ENCODE measurements around the gene USP40.
"Not testable (repeated sequence)": the region's sequence is repeated elsewhere in the genome, so short reads cannot be mapped to it uniquely, and the experiment has no call there.

USP40 gene

DNA sequence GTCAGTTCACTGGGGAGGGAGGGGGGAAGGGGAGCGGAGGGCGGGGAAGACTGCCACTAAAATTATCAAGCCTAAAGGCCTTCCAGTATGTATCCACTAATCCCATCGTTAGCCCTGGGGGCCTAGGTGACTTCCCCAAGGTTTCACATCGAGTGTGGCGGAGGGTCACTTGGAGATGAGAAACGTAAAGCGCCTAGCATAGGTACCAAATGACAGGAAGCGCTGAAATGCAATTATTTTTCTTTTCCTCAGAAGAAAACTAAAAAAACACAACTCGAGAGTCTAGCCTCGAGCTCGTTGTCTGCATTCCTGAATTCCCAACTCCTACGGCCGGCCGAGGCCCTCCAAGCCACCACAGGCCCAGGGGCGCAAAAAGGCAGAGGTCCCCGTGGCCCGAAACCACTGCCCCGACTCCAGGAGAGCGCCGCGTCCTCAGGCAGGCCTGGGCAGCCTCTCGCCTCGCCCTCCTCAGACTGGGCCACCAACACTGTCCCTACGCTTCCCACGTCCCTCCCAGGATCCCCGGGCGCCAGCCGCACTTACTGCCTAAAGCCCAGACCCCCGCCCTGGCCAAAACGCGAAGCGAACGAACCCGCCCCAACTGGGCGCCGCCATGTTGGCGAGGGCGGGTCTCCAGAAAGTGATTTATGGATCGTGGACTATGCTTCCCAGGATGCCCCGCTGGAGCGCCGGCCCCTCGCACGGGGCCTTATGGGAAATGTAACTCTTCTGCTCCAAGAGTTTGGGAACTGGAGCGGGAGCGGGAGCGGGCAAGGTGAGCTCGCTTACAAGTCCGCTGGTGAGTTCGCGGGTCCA is at the start of gene USP40:
TSS of gene USP40 (minus strand) at position 642 of the 816 bp plus-strand sequence. CDS start 1,228 bp downstream, outside the sequence.
- DNase-seq (ENCODE audit: low read depth), result peak; percentile 44

DNA sequence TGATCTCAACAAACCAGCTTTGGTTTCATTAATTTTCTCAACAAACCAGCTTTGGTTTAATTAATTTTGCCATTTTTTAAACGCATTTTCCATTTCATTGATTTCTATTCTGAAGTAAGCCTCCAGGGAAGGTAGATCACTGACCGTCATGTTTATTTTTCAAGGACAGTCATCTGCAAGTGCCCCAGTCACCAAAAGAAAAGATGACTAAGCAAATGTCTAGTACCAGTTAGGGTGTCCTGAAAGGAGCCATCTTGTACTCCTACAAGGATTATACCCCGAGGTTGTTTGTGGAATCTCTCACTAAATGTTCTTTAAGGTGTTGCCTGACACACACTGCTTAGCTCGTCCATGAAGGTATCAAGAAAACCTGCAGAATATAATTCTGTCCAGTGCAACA is 44.7 kb upstream of the USP40 start:
- no peak for DNase-seq (ENCODE audit: low read depth)

DNA sequence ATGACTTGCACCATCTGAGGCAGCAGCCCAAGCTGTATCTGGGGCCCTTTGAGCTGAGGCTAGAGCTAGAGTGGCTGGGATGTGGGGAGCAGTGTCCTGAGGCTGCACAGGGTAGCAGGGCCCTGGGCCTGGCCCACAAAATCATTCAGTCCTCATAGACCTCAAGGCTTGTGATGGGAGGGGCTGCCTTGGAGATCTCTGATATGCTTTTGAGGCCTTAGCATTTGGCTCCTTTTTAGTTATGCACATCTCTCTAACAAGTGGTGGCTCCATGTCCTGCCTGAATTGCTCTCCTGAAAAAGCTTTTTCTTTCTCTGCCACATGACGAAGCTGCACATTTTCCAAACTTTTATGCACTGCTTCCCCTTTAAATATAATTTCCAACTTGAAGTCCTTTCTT is 39.1 kb upstream of the USP40 start:
- no peak for DNase-seq (ENCODE audit: low read depth)

GRCh38 chr2:233604826-233605225 is 38.2 kb upstream of the USP40 start:
- DNase-seq (ENCODE audit: low read depth), result no peak

GRCh38 chr2:233603520-233603919 is 36.9 kb upstream of the USP40 start:
- no peak for DNase-seq (ENCODE audit: low read depth)

GRCh38 chr2:233602076-233602475 is 35.5 kb upstream of the USP40 start:
- DNase-seq (ENCODE audit: low read depth), result no peak

DNA sequence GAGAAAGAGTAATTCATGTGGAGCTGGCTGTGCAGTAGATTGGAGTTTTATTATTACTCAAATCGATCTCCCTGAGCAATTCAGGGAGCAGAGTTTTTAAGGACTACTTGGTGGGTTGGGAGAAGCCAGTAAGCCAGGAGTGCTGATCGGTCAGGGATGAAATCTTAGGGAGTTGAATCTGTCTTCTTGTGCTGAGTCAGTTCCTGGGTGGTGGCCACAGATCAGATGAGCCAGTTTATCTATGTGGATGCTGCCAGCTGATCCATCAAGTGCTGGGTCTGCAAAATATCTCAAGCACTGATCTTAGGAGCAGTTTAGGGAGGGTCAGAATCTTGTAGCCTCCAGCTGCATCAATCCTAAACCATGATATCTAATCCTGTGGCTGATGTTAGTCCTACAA is 33.8 kb upstream of the USP40 start:
- DNase-seq (ENCODE audit: low read depth), result no peak

DNA sequence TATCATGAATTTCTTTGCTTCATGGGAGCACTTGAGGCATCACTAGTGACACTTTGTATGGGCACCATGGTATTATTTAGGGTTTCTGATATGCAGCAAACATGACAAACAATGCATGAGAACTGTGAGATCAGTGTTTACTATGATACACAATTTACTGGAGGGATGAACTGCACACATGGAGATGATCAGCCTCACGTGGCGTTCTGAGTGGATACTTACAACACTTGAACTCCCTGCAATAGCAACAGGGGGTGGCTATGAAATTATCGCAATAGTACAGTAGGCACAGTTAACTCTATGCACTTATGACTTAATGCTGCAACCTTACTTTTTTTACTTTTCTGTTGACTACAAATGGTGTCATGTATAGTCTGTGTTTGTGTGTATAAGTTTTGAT is 32.4 kb upstream of the USP40 start:
- no peak for DNase-seq (ENCODE audit: low read depth)

- no peak for DNase-seq (ENCODE audit: low read depth)
Observed at GRCh38 chr2:233597522-233597921, 30.9 kb upstream of the USP40 start.

- DNase-seq (ENCODE audit: low read depth), result no peak
Observed at GRCh38 chr2:233593201-233593600, 26.6 kb upstream of the USP40 start.

GRCh38 chr2:233592706-233593105 is 26.1 kb upstream of the USP40 start:
- DNase-seq (ENCODE audit: low read depth), result not testable (repeated sequence)

DNA sequence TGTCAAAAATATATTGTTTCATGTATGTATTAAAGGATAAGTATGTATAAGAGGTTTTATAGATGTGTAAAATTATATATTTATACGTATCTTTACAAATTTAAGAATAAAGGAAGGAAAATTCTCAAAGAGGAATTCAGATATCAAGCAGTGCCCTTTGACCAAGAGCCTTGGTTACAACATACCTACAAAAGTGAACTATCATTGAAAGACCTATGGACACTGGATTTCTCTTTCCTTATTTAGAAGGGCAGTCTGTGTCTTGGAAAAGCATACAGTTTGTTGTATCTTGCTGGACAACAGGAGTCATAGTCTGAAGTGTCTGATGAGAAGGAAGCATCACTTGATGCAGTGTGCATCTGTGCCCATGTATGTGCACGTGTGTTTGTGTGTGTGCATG is 21.8 kb upstream of the USP40 start:
- DNase-seq (ENCODE audit: low read depth), result no peak

GRCh38 chr2:233584210-233584609 is 17.6 kb upstream of the USP40 start:
- no peak for DNase-seq (ENCODE audit: low read depth)

GRCh38 chr2:233583217-233583965 is 16.8 kb upstream of the USP40 start:
- not testable (repeated sequence) for DNase-seq (ENCODE audit: low read depth)

DNA sequence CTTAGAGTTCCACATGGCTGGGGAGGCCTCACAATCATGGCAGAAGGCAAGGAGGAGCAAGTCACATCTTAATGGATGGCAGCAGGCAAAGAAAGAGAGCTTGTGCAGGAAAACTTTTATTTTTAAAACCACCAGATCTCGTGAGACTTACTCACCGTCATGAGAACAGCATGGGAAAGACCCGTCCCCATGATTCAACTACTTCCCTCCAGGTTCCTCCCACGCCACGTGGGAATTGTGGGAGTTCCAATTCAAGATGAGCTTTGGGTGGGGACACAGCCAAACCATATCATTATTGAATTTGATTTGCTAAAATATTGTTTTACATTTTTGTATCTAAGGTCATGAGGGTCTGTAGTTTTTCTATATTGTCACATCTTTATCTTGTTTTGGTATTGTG is 10.8 kb upstream of the USP40 start:
- DNase-seq (ENCODE audit: low read depth), result not testable (repeated sequence)

DNA sequence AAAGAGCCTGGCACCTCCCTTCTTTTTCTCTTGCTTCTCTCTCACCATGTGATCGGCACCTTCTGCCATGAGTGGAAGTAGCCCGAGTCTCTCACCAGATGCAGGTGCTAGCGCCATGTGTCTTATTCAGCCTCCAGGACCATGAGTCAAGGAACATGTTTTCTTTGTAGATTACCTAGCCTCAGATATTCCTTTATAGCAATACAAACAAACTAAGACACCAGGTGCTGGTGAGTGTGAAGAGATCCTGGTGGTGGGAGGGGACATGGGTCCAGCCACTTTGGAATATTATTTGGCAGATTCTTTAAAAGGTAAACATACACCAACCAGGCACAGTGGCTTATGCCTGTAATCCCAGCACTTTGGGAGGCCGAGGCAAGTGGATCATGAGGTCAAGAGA is 5.9 kb upstream of the USP40 start:
- no peak for DNase-seq (ENCODE audit: low read depth)

DNA sequence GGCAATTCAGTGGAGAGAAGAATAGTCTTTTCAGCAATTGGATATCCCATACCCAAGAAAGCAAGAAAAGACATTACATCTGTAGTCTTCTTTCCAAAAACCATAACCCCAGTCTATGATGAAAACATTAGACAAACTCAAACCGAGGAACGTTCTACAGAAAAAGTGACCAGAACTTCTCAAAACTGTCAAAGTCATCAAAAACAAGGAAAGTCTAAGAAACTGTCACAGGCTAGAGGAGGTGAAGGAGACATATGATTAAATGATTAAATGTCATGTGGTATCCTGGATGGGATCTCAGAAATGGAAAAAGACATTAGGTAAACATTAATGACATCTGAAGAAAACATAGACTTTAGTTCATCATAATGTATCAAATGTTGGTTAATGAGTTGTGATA is 4.9 kb upstream of the USP40 start:
- no peak for DNase-seq (ENCODE audit: low read depth)

DNA sequence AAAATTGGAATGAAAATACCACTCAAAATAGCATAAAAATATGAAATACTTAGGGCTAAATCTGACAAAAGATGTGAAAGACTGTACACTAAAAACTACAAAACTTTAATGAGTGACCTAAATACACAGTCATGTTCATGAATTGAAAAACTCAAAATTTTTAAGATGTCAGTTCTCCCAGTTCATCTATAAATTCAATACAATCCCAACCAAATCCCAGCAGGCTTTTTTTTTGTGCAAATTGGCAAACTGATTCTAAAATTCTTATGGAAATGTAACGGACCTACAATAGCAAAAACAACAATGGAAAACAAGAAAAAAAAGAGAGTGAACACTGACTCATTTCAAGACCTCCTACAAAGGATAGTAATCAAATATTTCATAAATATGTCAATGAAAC is 4.4 kb upstream of the USP40 start:
- DNase-seq (ENCODE audit: low read depth), result no peak

- no peak for DNase-seq (ENCODE audit: low read depth)
Observed at GRCh38 chr2:233565685-233566140, 869 bp downstream of the USP40 start.

DNA sequence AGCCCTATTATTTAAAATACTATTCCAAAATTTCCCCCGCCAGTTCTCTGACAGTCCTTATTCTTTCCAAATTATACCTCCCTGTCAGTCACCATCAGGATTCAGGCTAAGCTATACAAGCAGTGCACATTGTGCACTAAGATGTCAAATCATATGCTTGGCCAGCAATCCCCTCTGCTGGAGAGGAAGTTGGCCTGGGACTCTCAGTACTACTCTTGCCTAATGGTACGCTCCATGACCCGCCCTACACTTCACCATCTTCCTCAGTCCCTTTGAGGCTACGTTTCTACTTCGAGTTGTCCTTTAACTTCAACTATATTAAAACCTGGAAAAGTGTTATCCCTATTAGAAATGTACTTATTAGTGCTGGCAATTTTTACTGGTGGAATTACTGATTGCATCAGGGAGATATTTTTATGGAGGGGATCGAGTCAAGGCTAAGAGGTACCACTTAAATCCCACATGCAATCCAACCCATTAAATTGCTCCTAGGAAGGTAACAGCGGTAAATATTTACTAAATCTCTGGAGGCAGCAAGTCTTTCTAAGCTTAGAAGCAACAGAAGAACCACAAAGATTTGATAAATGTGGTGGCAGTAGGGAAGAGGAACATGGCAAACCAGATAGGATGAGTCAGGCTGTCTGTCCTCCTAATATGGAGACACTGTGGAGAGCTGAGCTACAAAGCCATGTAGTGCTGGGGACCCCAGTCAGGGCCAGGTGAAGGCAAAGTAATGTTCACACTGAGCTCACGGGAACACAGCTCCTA is 2.7 kb downstream of the USP40 start:
- no peak for DNase-seq (ENCODE audit: low read depth)

DNA sequence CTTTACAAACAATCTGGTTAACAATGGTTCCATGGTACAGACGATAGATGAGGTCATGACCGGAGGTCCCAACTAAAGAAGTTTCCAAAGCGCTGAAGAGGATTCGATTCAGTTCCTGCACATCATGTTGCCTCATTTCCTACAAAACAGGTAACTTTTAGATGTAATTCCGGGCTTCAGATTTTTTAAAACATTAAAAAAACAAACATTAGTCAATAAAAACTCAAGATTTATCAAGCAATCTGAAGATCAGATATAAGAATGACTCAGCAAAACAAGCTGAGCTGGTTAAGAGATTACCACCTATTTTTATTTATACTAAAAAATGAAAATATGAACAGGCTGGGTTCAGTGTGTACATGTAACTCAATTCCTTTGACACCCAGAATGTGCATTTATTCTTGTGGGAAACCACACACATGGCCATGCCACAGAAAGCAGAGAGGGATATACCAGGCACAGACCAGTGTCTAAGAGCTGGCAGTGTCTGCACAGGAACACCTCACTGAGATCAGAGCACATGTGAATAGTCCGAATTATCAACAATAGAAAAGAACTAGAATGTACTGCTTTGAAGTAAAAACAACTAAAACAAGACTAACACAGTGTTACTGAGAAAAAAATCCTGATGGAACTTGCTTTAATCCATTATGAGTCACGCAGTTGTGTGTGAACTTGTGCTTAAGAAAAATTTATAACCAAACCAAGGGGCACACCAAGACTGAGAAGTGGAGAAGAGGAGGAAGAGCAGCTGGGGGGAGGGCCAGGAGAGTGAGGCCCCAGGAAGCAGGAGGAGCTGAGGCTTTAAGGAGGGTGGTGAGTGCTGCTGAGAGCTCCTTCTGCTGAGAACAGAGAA is 9.5 kb downstream of the USP40 start:
- DNase-seq (ENCODE audit: low read depth), result no peak

DNA sequence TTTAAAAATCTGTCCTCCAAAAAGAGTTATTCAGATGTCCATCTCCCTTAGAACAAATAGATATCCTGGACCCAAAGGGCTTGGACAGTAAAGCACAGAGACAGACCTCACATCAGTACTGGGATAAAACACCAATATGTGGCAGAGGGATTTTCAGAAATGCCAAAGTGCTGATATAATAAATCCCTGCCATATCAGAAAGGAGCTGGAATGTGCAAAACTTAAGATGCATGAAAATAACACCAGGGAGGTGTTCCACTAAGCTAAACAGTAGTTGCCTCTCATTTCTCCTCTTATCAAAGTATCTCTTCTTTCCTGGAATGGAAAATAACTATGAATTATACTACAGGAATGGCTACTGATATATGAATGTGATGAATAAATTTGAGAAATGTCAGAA is 13.2 kb downstream of the USP40 start:
- no peak for DNase-seq (ENCODE audit: low read depth)
